Suppressor macrophage (primary cell): ENCODE results near the gene AXIN1.
"Not testable (repeated sequence)": the region's sequence is repeated elsewhere in the genome, so short reads cannot be mapped to it uniquely, and the experiment has no call there.

ENCODE experiments used
- DNase-seq, 4 experiments: peaks; one replicate each; pipeline ENCODE4 v3.0.0-alpha.2; 2020 to 2022
- total RNA-seq, 17 experiments: gene quantifications; one replicate each; lab custom pipeline; 2026; ENCODE audit warnings: mixed read lengths in 6 of 17, inconsistent platforms in 3 of 17; lab: John Stamatoyannopoulos, UW

The AXIN1 gene, protein sequence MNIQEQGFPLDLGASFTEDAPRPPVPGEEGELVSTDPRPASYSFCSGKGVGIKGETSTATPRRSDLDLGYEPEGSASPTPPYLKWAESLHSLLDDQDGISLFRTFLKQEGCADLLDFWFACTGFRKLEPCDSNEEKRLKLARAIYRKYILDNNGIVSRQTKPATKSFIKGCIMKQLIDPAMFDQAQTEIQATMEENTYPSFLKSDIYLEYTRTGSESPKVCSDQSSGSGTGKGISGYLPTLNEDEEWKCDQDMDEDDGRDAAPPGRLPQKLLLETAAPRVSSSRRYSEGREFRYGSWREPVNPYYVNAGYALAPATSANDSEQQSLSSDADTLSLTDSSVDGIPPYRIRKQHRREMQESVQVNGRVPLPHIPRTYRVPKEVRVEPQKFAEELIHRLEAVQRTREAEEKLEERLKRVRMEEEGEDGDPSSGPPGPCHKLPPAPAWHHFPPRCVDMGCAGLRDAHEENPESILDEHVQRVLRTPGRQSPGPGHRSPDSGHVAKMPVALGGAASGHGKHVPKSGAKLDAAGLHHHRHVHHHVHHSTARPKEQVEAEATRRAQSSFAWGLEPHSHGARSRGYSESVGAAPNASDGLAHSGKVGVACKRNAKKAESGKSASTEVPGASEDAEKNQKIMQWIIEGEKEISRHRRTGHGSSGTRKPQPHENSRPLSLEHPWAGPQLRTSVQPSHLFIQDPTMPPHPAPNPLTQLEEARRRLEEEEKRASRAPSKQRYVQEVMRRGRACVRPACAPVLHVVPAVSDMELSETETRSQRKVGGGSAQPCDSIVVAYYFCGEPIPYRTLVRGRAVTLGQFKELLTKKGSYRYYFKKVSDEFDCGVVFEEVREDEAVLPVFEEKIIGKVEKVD
- total RNA-seq: 23.4 to 74.4 (median 41.5) reads per million in 17 experiments

- peak; percentile 98 to 100 (median 100) for DNase-seq
Measured at GRCh38 chr16:352547-353403, at the start of gene AXIN1. Gene AXIN1, minus strand, starts transcription at chr16:352723. Its CDS starts 5,698 bp downstream, at chr16:347025.

GRCh38 chr16:401468-402348 lies 49.2 kb upstream of the AXIN1 start, which contains the start of gene DECR2:
Gene DECR2, plus strand, starts transcription at chr16:401885. Its CDS starts 79 bp downstream, at chr16:401964.
- peak; percentile 92 to 99 (median 96) for DNase-seq

DNA sequence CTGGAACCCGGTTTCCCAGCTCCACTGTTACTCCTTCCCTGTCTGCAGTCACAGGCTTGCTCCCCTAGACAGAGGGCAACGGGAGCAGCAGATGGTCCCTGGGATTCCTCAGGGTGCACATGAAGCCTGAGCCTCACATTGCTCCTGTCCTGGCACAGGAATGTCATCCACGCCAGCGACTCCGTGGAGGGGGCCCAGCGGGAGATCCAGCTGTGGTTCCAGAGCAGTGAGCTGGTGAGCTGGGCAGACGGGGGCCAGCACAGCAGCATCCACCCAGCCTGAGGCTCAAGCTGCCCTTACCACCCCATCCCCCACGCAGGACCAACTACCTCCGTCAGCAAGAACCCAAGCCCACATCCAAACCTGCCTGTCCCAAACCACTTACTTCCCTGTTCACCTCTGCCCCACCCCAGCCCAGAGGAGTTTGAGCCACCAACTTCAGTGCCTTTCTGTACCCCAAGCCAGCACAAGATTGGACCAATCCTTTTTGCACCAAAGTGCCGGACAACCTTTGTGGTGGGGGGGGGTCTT lies 47.6 kb upstream of the AXIN1 start:
- no peak for DNase-seq

- DNase-seq: no peak
Measured at GRCh38 chr16:399340-400019, 47.0 kb upstream of the AXIN1 start.

- DNase-seq: no peak
Measured at GRCh38 chr16:398561-399339, 46.2 kb upstream of the AXIN1 start.

DNA sequence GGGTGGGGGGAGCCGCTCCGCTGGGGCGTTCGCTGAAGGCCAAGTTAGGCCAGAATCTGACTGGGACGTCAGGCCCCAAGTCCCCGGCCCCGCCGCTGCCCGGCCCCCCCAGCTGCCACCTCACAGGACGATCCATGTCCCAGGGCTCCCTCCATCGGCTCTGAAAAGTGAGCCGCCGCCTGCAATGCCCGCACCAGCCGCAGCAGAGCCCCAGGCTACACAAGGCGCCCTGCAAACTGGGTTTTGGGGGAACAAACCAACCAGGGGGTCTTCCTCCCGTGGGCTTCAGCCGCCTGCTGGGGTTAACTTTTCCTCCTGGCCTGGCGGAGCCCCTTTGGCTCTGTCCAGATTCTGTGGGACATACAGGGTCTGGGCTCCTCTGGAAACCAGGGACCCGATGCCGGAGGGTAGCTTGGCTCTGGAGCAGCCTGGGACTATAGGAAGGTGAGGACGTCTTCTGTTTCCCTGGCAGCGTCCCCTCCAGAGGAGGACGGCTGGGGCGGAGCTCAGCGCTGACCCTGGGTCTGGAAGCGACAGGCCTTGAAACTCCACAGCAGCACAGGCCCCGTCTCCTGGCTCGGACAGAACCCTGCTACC lies 45.3 kb upstream of the AXIN1 start:
- DNase-seq: peak; percentile 63 to 82 (median 68)

DNA sequence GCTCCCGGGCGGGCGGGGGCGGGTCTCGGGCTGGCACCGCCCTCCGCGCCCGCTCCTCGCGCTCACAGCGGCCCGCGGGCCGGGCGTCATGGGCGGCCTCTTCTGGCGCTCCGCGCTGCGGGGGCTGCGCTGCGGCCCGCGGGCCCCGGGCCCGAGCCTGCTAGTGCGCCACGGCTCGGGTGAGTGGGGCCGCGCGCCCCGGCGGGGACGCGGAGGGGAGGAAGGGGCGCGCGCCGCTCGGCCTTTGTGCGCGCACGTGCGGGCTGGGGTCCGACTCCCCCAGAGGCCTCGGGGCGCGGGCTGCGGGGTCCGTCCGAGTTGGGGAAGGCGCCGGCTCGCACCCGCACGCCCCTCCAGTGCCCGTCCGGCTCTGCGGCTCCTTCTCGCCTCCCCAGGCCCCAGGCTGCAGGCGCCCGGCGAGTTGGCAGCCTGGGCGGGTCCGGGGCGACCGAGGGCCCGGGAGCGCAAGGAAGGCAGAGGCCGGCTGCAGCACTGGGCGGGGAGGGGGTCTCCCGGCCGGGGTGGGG lies 44.7 kb upstream of the AXIN1 start, which contains the start of gene NME4:
Gene NME4 (plus strand): TSS at position 65 of the 527 bp plus-strand sequence. CDS start 24 bp downstream, at position 89.
- DNase-seq: peak; percentile 47 to 79 (median 60)

GRCh38 chr16:396605-397004 lies 44.1 kb upstream of the AXIN1 start:
- peak; percentile 60 to 75 (median 70) for DNase-seq

DNA sequence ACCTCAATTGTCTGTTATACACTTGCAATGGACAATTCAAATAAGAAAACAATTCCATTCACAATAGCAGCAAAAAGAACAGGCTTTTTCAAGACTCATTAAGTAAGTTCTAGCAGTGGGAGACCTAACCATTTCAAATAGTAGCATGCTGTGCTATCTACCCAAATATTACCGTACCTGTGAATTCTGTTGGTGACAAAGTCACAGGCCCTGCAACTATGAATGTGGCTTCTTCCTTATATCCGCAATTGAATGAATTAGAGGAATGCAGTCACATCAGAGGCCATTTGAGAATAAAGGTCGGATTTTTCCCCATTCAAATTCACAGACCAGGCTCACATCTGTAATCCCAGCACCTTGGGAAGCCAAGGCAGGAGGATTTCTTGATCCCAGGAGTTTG lies 43.7 kb upstream of the AXIN1 start:
- no peak for DNase-seq

DNA sequence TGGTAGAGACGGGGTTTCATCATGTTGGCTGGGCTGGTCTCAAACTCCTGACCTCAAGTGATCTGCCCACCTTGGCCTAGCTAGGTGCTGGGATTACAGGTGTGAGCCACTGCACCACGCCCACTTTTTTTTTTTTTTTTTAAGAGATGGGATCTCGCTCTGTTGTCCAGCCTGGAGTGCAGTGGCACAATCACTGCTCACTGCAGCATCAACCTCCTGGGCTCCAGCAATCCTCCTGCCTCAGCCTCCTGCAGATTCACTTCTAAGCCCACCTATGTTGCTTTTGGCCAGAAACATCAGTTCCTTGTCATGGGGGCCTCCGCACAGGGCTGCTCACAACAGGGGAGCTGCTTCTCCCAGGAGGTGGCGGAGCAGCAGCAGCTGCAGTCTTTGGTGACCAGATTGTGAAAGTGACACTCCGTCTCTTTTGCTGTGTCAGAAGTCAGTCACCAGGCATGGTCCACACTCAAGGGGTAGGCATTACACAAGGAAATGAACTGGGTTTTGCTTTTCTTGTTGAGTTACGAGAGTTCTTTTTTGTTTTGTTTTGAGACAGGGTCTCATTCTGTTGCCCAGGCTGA lies 40.0 kb upstream of the AXIN1 start:
- DNase-seq: peak; percentile 57 to 83 (median 67)

DNA sequence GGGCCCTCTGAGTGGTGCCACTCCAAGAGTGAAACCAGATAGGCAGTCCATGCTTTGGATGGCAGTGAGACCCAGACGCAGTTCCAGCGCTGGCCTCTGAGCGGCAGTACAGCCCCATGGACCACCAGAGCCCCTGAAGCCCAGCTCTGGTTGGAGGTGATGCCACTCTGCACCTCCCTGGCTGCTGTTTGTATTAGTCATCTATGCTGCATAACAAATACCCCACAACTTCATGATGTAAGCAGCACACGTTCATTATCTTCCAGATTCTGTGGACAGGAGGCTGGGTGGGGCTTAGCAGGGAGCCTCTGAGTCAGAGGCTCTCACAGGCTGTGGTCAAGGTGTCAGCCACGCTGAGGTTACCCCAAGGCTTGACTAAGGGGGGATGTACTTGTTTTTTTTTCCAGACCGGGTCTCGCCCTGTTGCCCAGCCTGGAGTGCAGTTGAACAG lies 39.4 kb upstream of the AXIN1 start:
- DNase-seq: peak; percentile 48 to 70 (median 68)

- no peak for DNase-seq
Measured at GRCh38 chr16:389352-389751, 36.8 kb upstream of the AXIN1 start.

GRCh38 chr16:387761-388666 lies 35.5 kb upstream of the AXIN1 start:
- DNase-seq: not testable (repeated sequence)

GRCh38 chr16:386641-387156 lies 34.2 kb upstream of the AXIN1 start:
- peak in 1 of 4 experiments; percentile 37 for DNase-seq

GRCh38 chr16:383326-384051 lies 31.0 kb upstream of the AXIN1 start:
- DNase-seq: peak in 3 of 4 experiments; percentile 32 to 52 (median 33)
